ENCODE measurements around the gene CNTRL. TPM values are rescaled to one million over a fixed set of nuclear protein-coding genes. Genes with fewer than 3 reads are reported as not detected.

CNTRL gene
- total RNA-seq, 1 donor from 2014 or later = 23.3 TPM

GRCh38 chr9:121135642-121136041 is 60.9 kb downstream of the CNTRL start:
- Mint-ChIP-seq H3K4me1 (peaks cover 17% of the 10 kb centered on the region), H3K27ac (no peak overlapping the region)

DNA sequence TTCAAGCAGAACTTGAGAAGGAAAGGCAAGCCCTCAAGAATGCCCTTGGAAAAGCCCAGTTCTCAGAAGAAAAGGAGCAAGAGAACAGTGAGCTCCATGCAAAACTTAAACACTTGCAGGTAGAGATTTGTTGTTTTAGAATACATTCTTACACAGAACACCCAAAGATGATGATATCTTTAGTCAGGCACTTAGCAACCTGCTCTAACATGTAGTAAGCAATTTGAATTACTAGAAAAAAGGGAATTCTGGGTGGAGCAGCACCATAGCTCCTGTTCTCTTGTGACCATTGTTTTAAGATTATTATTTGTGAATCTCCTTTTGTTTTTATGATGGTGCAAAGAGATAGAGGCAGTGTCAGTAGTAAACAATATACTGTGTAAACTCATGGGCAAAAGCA is 63.8 kb downstream of the CNTRL start:
- Mint-ChIP-seq H3K27ac (no peak overlapping the region), H3K36me3 (peaks cover 26% of the 10 kb centered on the region), H3K4me1 (peaks cover 21% of the 10 kb centered on the region), H3K9me3 (no peaks in the 10 kb centered on the region), H3K27me3 (ENCODE audit: low read depth) (no peaks in the 10 kb centered on the region), H3K4me3 (no peak overlapping the region)
- no peak for TF ChIP-seq CTCF (IDR thresholded peaks at IDR 0.05; ENCODE audit: unreplicated experiment)
- no peak for DNase-seq (ENCODE audit: low spot score in 2 of 2, unreplicated experiment in 2 of 2)

More at GRCh38 chr9:121135642-121136041, 60.9 kb downstream of the CNTRL start:
- no peak for TF ChIP-seq CTCF (IDR thresholded peaks at IDR 0.05; ENCODE audit: unreplicated experiment)
- Mint-ChIP-seq H3K36me3 (peaks cover 20% of the 10 kb centered on the region), H3K9me3 (no peaks in the 10 kb centered on the region), H3K4me3 (no peak overlapping the region), H3K27me3 (ENCODE audit: low read depth) (no peaks in the 10 kb centered on the region)
- no peak for DNase-seq (ENCODE audit: low spot score in 2 of 2, unreplicated experiment in 2 of 2)

- no peaks in the 10 kb centered on the region for H3K27me3 Mint-ChIP-seq (ENCODE audit: low read depth)
- peaks cover 21% of the 10 kb centered on the region for H3K4me1 Mint-ChIP-seq
- H3K36me3 Mint-ChIP-seq = peaks cover 27% of the 10 kb centered on the region
- DNase-seq (ENCODE audit: low spot score in 2 of 2, unreplicated experiment in 2 of 2) = no peak
- no peak overlapping the region for H3K4me3 Mint-ChIP-seq
- no peak for TF ChIP-seq CTCF (IDR thresholded peaks at IDR 0.05; ENCODE audit: unreplicated experiment)
- H3K27ac Mint-ChIP-seq = peak overlapping the region; percentile 35
- H3K9me3 Mint-ChIP-seq = no peaks in the 10 kb centered on the region
Measured at GRCh38 chr9:121138973-121139372, 64.2 kb downstream of the CNTRL start.

GRCh38 chr9:121140162-121140561 is 65.4 kb downstream of the CNTRL start:
- peaks cover 34% of the 10 kb centered on the region for H3K36me3 Mint-ChIP-seq

DNA sequence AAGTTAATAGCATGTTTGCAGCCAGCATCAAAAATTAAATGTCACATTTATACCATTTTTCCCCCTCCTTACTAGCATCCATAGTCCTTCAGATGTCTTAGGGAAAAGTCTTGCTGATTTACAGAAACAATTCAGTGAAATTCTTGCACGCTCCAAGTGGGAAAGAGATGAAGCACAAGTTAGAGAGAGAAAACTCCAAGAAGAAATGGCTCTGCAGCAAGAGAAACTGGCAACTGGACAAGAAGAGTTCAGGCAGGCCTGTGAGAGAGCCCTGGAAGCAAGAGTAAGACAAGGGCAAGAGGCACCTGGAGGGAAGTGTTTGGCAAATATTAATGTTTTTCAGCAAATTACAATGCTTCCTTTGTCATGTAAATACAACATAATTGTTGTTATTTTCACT is 66.6 kb downstream of the CNTRL start:
- no peak overlapping the region for H3K4me3 Mint-ChIP-seq
- no peak for TF ChIP-seq CTCF (IDR thresholded peaks at IDR 0.05; ENCODE audit: unreplicated experiment)
- H3K27me3 Mint-ChIP-seq (ENCODE audit: low read depth) = no peaks in the 10 kb centered on the region
- no peak for DNase-seq (ENCODE audit: low spot score in 2 of 2, unreplicated experiment in 2 of 2)
- H3K27ac Mint-ChIP-seq = no peak overlapping the region
- peaks cover 37% of the 10 kb centered on the region for H3K36me3 Mint-ChIP-seq
- peaks cover 21% of the 10 kb centered on the region for H3K4me1 Mint-ChIP-seq
- H3K9me3 Mint-ChIP-seq = no peaks in the 10 kb centered on the region

More at GRCh38 chr9:121140162-121140561, 65.4 kb downstream of the CNTRL start:
- Mint-ChIP-seq H3K4me3 (no peak overlapping the region), H3K4me1 (peaks cover 21% of the 10 kb centered on the region), H3K9me3 (no peaks in the 10 kb centered on the region), H3K27me3 (ENCODE audit: low read depth) (no peaks in the 10 kb centered on the region), H3K27ac (no peak overlapping the region)
- no peak for DNase-seq (ENCODE audit: low spot score in 2 of 2, unreplicated experiment in 2 of 2)
- TF ChIP-seq CTCF (IDR thresholded peaks at IDR 0.05; ENCODE audit: unreplicated experiment) = no peak

DNA sequence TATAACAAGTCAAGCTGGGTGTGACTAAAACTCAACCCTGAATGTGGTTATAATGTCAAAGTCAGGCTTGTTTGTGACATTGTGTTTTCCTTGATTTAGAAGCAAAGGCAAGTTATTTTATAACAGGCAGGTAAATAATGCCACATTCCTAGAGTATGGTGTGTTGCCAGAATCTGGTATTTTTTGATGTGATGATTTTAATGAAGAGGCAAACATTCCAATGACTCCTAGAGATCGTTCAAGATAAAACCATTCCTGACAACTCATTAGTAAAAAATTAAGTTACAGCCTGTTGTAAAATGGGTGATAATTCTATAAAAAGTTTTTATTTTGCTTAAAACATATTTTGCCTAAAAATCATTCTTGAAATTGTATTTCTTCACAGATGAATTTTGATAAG is 67.0 kb downstream of the CNTRL start:
- Mint-ChIP-seq H3K4me3 (no peak overlapping the region), H3K9me3 (no peaks in the 10 kb centered on the region), H3K4me1 (peaks cover 21% of the 10 kb centered on the region), H3K27ac (no peak overlapping the region), H3K36me3 (peaks cover 41% of the 10 kb centered on the region), H3K27me3 (ENCODE audit: low read depth) (no peaks in the 10 kb centered on the region)
- no peak for DNase-seq (ENCODE audit: low spot score in 2 of 2, unreplicated experiment in 2 of 2)
- no peak for TF ChIP-seq CTCF (IDR thresholded peaks at IDR 0.05; ENCODE audit: unreplicated experiment)
